A673 (cell line): Measurements from ENCODE around the gene CFAP46. TPM values are rescaled to one million over a fixed set of nuclear protein-coding genes. Genes with fewer than 3 reads are reported as not detected.
A peak's percentile ranks its signal among the peaks of the same experiment; 100 is the strongest.
"Not testable (repeated sequence)": the region's sequence is repeated elsewhere in the genome, so short reads cannot be mapped to it uniquely, and the experiment has no call there.

Experiments
- BruUV-seq: library from RNA; stranded (reverse); fragments of 400-500 nt; replicated peaks from 2 replicates; lab custom pipeline; 2021; lab: Mats Ljungman, UMichigan
- CTCF ChIA-PET: fragments of 300-600 bp; sonication (Branson Sonifier 250); formaldehyde crosslinking; loops from one replicate; lab custom pipeline; 2022; ENCODE audit warnings: antibody characterized with exemption; lab: Charles Lee
- POLR2A ChIA-PET: fragments of 300-600 bp; sonication (Branson Sonifier 250); formaldehyde crosslinking; loops from one replicate; lab custom pipeline; 2022; ENCODE audit warnings: antibody characterized with exemption; ENCODE audit not compliant: low non-redundant PET; lab: Charles Lee
- DNase-seq: peaks from one replicate; pipeline ENCODE4 v3.0.0-alpha.2; 2015; ENCODE audit warnings: low spot score
- H3K27ac ChIP-seq: fragments of 200-600 bp; sonication (generic); 2 replicates; pipeline ENCODE4 v1.5.1; 2016; ENCODE audit warnings: mixed run types, low read depth, mild to moderate bottlenecking, mixed read lengths, antibody characterized with exemption, low read length; ENCODE audit not compliant: poor library complexity, severe bottlenecking
- H3K27me3 ChIP-seq: fragments of 200-600 bp; sonication (generic); replicated peaks from 2 replicates; pipeline ENCODE4 v1.6.1; 2017; ENCODE audit warnings: mixed run types, low read depth, mild to moderate bottlenecking, mixed read lengths, antibody characterized with exemption, low read length; ENCODE audit not compliant: insufficient read depth, poor library complexity
- H3K36me3 ChIP-seq: fragments of 200-600 bp; sonication (generic); 2 replicates; pipeline ENCODE4 v1.6.1; 2016; ENCODE audit warnings: mixed run types, mild to moderate bottlenecking, mixed read lengths, antibody characterized with exemption, low read length; ENCODE audit not compliant: insufficient read depth, poor library complexity, severe bottlenecking
- H3K4me1 ChIP-seq: fragments of 200-600 bp; sonication (generic); 2 replicates; pipeline ENCODE4 v1.6.1; 2017; ENCODE audit warnings: mixed run types, mild to moderate bottlenecking, mixed read lengths, antibody characterized with exemption, low read length; ENCODE audit not compliant: insufficient read depth, poor library complexity, severe bottlenecking
- H3K4me3 ChIP-seq: fragments of 200-600 bp; sonication (generic); 2 replicates; pipeline ENCODE4 v1.5.1; 2016; ENCODE audit warnings: low read depth, mixed run types, mild to moderate bottlenecking, mixed read lengths, low read length; ENCODE audit not compliant: poor library complexity, severe bottlenecking
- H3K9me3 ChIP-seq: fragments of 200-600 bp; sonication (generic); 2 replicates; pipeline ENCODE4 v1.6.1; 2016; ENCODE audit warnings: mixed run types, low read depth, mild to moderate bottlenecking, mixed read lengths, antibody characterized with exemption, low read length; ENCODE audit not compliant: poor library complexity, severe bottlenecking
- EZH2 ChIP-seq: fragments of 200-600 bp; sonication (generic); IDR thresholded peaks from 2 replicates; pipeline ENCODE4 v1.6.1; 2017; ENCODE audit warnings: borderline replicate concordance, low read depth, mild to moderate bottlenecking, mixed read lengths, antibody characterized with exemption, low read length; ENCODE audit not compliant: poor library complexity, severe bottlenecking
- intact Hi-C: fragments of 100-400 bp; cut with micrococcal nuclease; formaldehyde crosslinking; loops from one replicate; pipeline ENCODE4 v1.10.0; 2022; ENCODE audit not compliant: unreplicated experiment
- total RNA-seq: library from RNA; stranded (reverse); gene quantifications from 2 replicates; pipeline ENCODE4 v1.2.3, GENCODE V29; 2021
- TF ChIP-seq, protein P1 (sequence below): fragments of 300-800, 200-600 bp; sonication (generic); conservative IDR thresholded peaks from 2 replicates; pipeline ENCODE4 v1.5.1; 2017; ENCODE audit warnings: low read depth, mild to moderate bottlenecking, antibody characterized with exemption, low read length, moderate library complexity, mixed read lengths

Gene CFAP46
- total RNA-seq, 1 experiment from 2014 or later = 1.9 TPM

DNA sequence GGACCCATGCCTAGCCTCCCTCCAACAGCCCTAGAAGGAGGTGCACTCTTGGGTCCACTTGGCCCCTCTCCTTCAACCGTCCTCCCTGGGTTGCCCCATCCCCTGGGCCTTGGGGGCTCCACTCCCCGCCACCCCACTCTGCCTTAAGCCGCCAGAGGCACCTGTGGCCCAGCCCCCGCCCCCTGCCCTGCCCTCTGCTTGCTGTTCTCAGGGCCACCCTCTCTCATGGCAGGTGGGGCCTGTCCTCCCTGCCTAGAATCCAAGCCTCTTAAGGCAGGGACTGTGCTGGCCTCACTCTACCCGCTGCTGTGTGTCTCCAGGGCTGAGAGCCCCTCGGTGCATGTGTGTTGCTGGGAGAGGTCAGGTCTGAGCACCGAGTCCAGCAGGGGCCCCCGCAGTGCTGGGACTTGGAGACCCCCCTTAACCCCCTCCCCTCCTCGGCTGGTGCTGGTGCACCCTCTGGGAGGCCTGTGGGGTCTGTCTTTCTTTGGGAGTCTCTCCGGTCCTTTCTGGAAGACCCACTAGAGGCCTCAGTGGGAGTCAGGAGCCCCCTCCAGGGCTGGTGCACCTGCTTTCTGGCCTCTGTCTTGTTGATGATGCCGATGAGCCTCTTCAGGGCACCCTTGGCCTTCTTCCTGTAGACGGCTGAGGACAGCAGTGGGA lies 43.8 kb downstream of the CFAP46 start:
- DNase-seq = no peak
- Histone ChIP-seq H3K27ac (no peak overlapping the region), H3K36me3 (no peaks in the 10 kb centered on the region), H3K9me3 (no peaks in the 10 kb centered on the region), H3K27me3 (peaks cover 39% of the 10 kb centered on the region), H3K4me1 (no peaks in the 10 kb centered on the region), H3K4me3 (no peak overlapping the region)
- intact Hi-C loops = loop anchor here (10.0 kb wide), 1 partner anchor 244 kb away; no protein-coding TSS in a partner anchor
- ChIA-PET POLR2A (interaction anchor here (0.7 kb wide), 1 partner anchor 377 kb away, joined by 4 read pairs; no protein-coding TSS in a partner anchor), CTCF (no interaction called here)
- no TSS peak for BruUV-seq
- TF ChIP-seq, protein P1, sequence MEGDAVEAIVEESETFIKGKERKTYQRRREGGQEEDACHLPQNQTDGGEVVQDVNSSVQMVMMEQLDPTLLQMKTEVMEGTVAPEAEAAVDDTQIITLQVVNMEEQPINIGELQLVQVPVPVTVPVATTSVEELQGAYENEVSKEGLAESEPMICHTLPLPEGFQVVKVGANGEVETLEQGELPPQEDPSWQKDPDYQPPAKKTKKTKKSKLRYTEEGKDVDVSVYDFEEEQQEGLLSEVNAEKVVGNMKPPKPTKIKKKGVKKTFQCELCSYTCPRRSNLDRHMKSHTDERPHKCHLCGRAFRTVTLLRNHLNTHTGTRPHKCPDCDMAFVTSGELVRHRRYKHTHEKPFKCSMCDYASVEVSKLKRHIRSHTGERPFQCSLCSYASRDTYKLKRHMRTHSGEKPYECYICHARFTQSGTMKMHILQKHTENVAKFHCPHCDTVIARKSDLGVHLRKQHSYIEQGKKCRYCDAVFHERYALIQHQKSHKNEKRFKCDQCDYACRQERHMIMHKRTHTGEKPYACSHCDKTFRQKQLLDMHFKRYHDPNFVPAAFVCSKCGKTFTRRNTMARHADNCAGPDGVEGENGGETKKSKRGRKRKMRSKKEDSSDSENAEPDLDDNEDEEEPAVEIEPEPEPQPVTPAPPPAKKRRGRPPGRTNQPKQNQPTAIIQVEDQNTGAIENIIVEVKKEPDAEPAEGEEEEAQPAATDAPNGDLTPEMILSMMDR = no peak
- no peak for TF ChIP-seq EZH2

DNA sequence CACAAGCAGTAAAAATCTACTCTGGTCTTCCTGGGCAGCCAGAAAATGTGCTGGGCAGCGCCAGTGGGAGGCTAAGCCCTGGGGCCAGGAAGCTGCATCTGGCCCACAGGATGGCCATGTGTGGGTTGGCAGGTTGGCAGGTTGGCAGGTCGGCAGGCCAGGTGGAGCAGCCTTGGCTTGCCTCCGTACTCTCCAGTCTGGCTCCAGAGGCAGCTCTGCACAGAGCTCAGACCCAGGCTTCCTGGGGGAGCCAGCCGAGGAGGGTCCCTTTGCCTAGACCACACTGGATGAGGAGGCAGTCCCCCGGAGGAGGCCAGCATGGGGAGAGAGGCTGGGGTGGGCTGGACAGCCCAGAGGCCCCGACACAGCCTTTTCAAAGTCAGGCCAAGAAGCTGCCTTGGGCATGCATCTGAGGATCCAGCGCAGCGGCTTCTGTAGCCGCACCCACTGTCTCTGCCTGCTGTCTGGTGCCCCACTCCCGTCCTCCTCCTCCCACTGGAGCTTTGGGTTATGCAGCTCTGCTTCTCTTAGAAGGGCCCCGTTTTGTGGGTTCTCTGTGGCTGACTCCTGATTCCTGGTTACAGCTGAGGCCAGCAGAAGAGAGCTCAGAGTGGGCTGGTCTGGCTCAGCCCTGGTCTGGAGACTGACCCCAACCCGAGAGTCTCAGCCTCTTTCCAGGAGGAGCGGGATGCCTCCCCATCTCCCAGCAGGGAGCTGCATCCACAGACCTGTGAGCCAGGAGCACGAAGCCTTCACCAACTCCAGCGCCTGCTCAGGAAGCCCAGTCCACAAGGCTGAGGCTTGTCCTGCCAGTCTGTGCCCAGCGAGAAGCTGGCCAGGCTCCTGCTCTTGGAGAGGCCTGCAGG lies 44.6 kb downstream of the CFAP46 start:
- Histone ChIP-seq H3K9me3 (no peaks in the 10 kb centered on the region), H3K27ac (no peak overlapping the region), H3K27me3 (peaks cover 46% of the 10 kb centered on the region), H3K36me3 (no peaks in the 10 kb centered on the region), H3K4me1 (no peaks in the 10 kb centered on the region), H3K4me3 (no peak overlapping the region)
- no peak for DNase-seq
- CTCF ChIA-PET = no interaction called here
- TF ChIP-seq, protein P1 = no peak
- TF ChIP-seq EZH2 = no peak
- POLR2A ChIA-PET = interaction anchor here (0.7 kb wide), 1 partner anchor 376 kb away, joined by 4 read pairs; no protein-coding TSS in a partner anchor
- BruUV-seq = no TSS peak
- intact Hi-C loops = loop anchor here (10.0 kb wide), 1 partner anchor 243 kb away; no protein-coding TSS in a partner anchor

DNA sequence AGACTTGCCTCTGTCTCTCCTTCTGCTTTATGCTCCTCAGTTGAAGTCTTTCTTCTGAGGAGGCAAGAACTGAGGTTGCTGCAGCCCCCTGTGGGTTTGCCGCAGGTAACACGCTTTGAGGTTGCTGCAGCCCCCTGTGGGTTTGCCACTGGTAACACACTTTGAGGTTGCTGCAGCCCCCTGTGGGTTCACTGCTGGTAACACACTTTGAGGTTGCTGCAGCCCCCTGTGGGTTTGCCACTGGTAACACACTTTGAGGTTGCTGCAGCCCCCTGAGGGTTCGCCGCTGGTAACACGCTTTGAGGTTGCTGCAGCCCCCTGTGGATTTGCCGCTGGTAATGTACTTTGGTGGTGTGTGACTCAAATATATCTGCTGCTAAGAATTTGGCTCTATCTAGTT lies 48.6 kb downstream of the CFAP46 start:
- H3K4me3 ChIP-seq, CTCF ChIA-PET, H3K4me1 ChIP-seq, BruUV-seq, H3K36me3 ChIP-seq, H3K9me3 ChIP-seq, H3K27ac ChIP-seq, POLR2A ChIA-PET: not testable (repeated sequence)
- H3K27me3 ChIP-seq = peaks cover 77% of the 10 kb centered on the region
- TF ChIP-seq, protein P1 = peak; percentile 55
- DNase-seq = peak; percentile 50
- intact Hi-C loops = loop anchor here (10.0 kb wide), 1 partner anchor 239 kb away; no protein-coding TSS in a partner anchor
